ENCODE measurements around the gene BCAS3. TPM values are rescaled to one million over a fixed set of nuclear protein-coding genes. Genes with fewer than 3 reads are reported as not detected.

The BCAS3 gene
- total RNA-seq, 1 experiment from 2014 or later, result 26.3 TPM

GRCh38 chr17:60750640-60751039, 73.0 kb downstream of the BCAS3 start:
- no peak for ATAC-seq
- ChIA-PET RAD21 (ENCODE audit: low non-redundant PET in 1 of 2, low total read pairs in 2 of 2, uncharacterized antibody in 2 of 2, unreplicated experiment in 2 of 2) (no interaction called here), POLR2A (no interaction called here)

GRCh38 chr17:60751884-60752283, 74.2 kb downstream of the BCAS3 start:
- ATAC-seq (no peak), DNase-seq (ENCODE audit: low read depth, low spot score) (no peak)
- Histone ChIP-seq H4K20me1 (ENCODE audit: insufficient read depth) (no peaks in the 10 kb centered on the region), H3K27me3 (ENCODE audit: insufficient read depth, low read length) (no peaks in the 10 kb centered on the region), H3K9me3 (ENCODE audit: control insufficient read depth in 1 of 2, insufficient read depth in 1 of 2, low read depth in 1 of 2, low read length in 2 of 2) (no peaks in the 10 kb centered on the region), H3K4me2 (ENCODE audit: low read length) (no peak overlapping the region), H2AFZ (ENCODE audit: low read depth, low read length, poor library complexity, severe bottlenecking) (no peak overlapping the region), H3K27ac (ENCODE audit: low read depth, low read length) (no peak overlapping the region), H3K9ac (ENCODE audit: low read length) (no peak overlapping the region), H3K9me2 (ENCODE audit: insufficient read depth) (no peaks in the 10 kb centered on the region), H3K4me1 (ENCODE audit: control insufficient read depth in 1 of 2, insufficient read depth in 2 of 2, low read length in 2 of 2) (no peaks in the 10 kb centered on the region), H3K79me2 (ENCODE audit: insufficient read depth, low read length) (no peaks in the 10 kb centered on the region), H3K36me3 (ENCODE audit: control insufficient read depth in 1 of 2, insufficient read depth in 2 of 2, low read length in 2 of 2) (no peaks in the 10 kb centered on the region), H3K4me3 (replicated peaks in 1 of 2; ENCODE audit: low read depth in 1 of 2, low read length in 2 of 2) (no peak overlapping the region)
- no TSS peak for BruUV-seq (replicated peaks)
- ChIA-PET RAD21 (ENCODE audit: low non-redundant PET in 1 of 2, low total read pairs in 2 of 2, uncharacterized antibody in 2 of 2, unreplicated experiment in 2 of 2) (no interaction called here), CTCF (no interaction called here), POLR2A (no interaction called here)
- intact Hi-C loops (cut with micrococcal nuclease), result no loop called here
- TF ChIP-seq ELF1 (IDR thresholded peaks at IDR 0.05; ENCODE audit: borderline replicate concordance, low read depth) (no peak), SRF (IDR thresholded peaks at IDR 0.05; ENCODE audit: low read depth) (no peak), EGR1 (IDR thresholded peaks at IDR 0.05; ENCODE audit: low read depth) (no peak), POLR2A (IDR thresholded peaks at IDR 0.05; ENCODE audit: borderline replicate concordance, extremely low read depth, insufficient read depth, insufficient read length) (no peak), CTCF (IDR thresholded peaks at IDR 0.05 in 2 of 3, conservative IDR thresholded peaks at IDR 0.05 in 1 of 3; ENCODE audit: borderline replicate concordance in 1 of 3, insufficient read depth in 1 of 3, low read depth in 2 of 3, low read length in 2 of 3) (no peak), REST (IDR thresholded peaks at IDR 0.05; ENCODE audit: low read depth) (no peak)

More at GRCh38 chr17:60750640-60751039, 73.0 kb downstream of the BCAS3 start:
- intact Hi-C loops (cut with micrococcal nuclease), result no loop called here
- Histone ChIP-seq H2AFZ (ENCODE audit: low read depth, low read length, poor library complexity, severe bottlenecking) (no peak overlapping the region), H3K27ac (ENCODE audit: low read depth, low read length) (no peak overlapping the region), H4K20me1 (ENCODE audit: insufficient read depth) (no peaks in the 10 kb centered on the region), H3K4me2 (ENCODE audit: low read length) (no peak overlapping the region), H3K9ac (ENCODE audit: low read length) (no peak overlapping the region), H3K4me1 (ENCODE audit: control insufficient read depth in 1 of 2, insufficient read depth in 2 of 2, low read length in 2 of 2) (no peaks in the 10 kb centered on the region), H3K36me3 (ENCODE audit: control insufficient read depth in 1 of 2, insufficient read depth in 2 of 2, low read length in 2 of 2) (no peaks in the 10 kb centered on the region), H3K4me3 (replicated peaks in 1 of 2; ENCODE audit: low read depth in 1 of 2, low read length in 2 of 2) (no peak overlapping the region), H3K27me3 (ENCODE audit: insufficient read depth, low read length) (no peaks in the 10 kb centered on the region), H3K9me3 (ENCODE audit: control insufficient read depth in 1 of 2, insufficient read depth in 1 of 2, low read depth in 1 of 2, low read length in 2 of 2) (no peaks in the 10 kb centered on the region), H3K9me2 (ENCODE audit: insufficient read depth) (no peaks in the 10 kb centered on the region), H3K79me2 (ENCODE audit: insufficient read depth, low read length) (no peaks in the 10 kb centered on the region)
- no peak for DNase-seq (ENCODE audit: low read depth, low spot score)
- no TSS peak for BruUV-seq (replicated peaks)
- TF ChIP-seq ZNF274 (IDR thresholded peaks at IDR 0.05; ENCODE audit: low read depth, low read length) (no peak), POLR2A (IDR thresholded peaks at IDR 0.05; ENCODE audit: borderline replicate concordance, extremely low read depth, insufficient read depth, insufficient read length) (no peak), YY1 (IDR thresholded peaks at IDR 0.05; ENCODE audit: extremely low read depth, insufficient replicate concordance, low read depth, low read length) (no peak), SP1 (IDR thresholded peaks at IDR 0.05; ENCODE audit: low read depth) (no peak), SIN3A (IDR thresholded peaks at IDR 0.05; ENCODE audit: low read depth) (no peak), JUND (IDR thresholded peaks at IDR 0.05) (no peak), ZBTB33 (IDR thresholded peaks at IDR 0.05; ENCODE audit: extremely low read depth, insufficient replicate concordance, low read length) (no peak), POLR2AphosphoS5 (IDR thresholded peaks at IDR 0.05; ENCODE audit: low read depth, low read length) (no peak), FOSL1 (IDR thresholded peaks at IDR 0.05; ENCODE audit: low read depth) (no peak), EZH2 (IDR thresholded peaks at IDR 0.05) (no peak), CBX3 (IDR thresholded peaks at IDR 0.05; ENCODE audit: low read depth) (no peak)
- CTCF ChIA-PET, result no interaction called here

All from HCT116 (cell line).